Endodermal cell (in vitro differentiated cells): ENCODE data around the gene CNPY4. TPM values are rescaled to one million over a fixed set of nuclear protein-coding genes. Genes with fewer than 3 reads are reported as not detected.
"Not testable (repeated sequence)": the region's sequence is repeated elsewhere in the genome, so short reads cannot be mapped to it uniquely, and the experiment has no call there.

Experiments
- DNase-seq: peaks from one replicate; pipeline ENCODE4 v3.0.0-alpha.2; 2017
- H3K27ac ChIP-seq: 2 replicates; pipeline ENCODE4 v1.5.1; 2013; ENCODE audit warnings: mild to moderate bottlenecking, low read depth, low read length, moderate library complexity
- H3K27me3 ChIP-seq: 2 replicates; pipeline ENCODE4 v1.6.1; 2013; ENCODE audit warnings: mild to moderate bottlenecking, low read length, moderate library complexity; ENCODE audit not compliant: insufficient read depth, control insufficient read depth, poor library complexity, severe bottlenecking
- H3K36me3 ChIP-seq: 2 replicates; pipeline ENCODE4 v1.7.0; 2013; ENCODE audit warnings: mild to moderate bottlenecking, low read length, moderate library complexity; ENCODE audit not compliant: control insufficient read depth, insufficient read depth
- H3K4me1 ChIP-seq: one replicate; pipeline ENCODE4 v1.7.0; 2013; ENCODE audit warnings: low read length; ENCODE audit not compliant: control insufficient read depth, insufficient read depth
- H3K4me3 ChIP-seq: 2 replicates; pipeline ENCODE4 v1.5.1; 2013; ENCODE audit warnings: mild to moderate bottlenecking, low read length, moderate library complexity
- H3K9ac ChIP-seq: 2 replicates; pipeline ENCODE4 v1.6.1; 2013; ENCODE audit warnings: mild to moderate bottlenecking, low read length, moderate library complexity; ENCODE audit not compliant: poor library complexity, severe bottlenecking; ENCODE audit errors: extremely low read depth
- H3K9me3 ChIP-seq: 2 replicates; pipeline ENCODE4 v1.6.1; 2013; ENCODE audit warnings: mild to moderate bottlenecking, low read length, moderate library complexity; ENCODE audit not compliant: control insufficient read depth
- H3K27ac Mint-ChIP-seq: 2 replicates; pipeline ENCODE4 v1.8.0; 2020; ENCODE audit warnings: mixed read lengths
- H3K27me3 Mint-ChIP-seq: 2 replicates; pipeline ENCODE4 v1.8.0; 2021; ENCODE audit warnings: mild to moderate bottlenecking, mixed read lengths; ENCODE audit not compliant: insufficient read depth
- H3K36me3 Mint-ChIP-seq: 2 replicates; pipeline ENCODE4 v1.8.0; 2020; ENCODE audit warnings: low read depth, mixed read lengths
- H3K4me1 Mint-ChIP-seq: 2 replicates; pipeline ENCODE4 v1.8.0; 2020; ENCODE audit warnings: mixed read lengths
- H3K4me3 Mint-ChIP-seq: 2 replicates; pipeline ENCODE4 v1.8.0; 2020; ENCODE audit warnings: mild to moderate bottlenecking, moderate library complexity, mixed read lengths
- H3K9me3 Mint-ChIP-seq: 2 replicates; pipeline ENCODE4 v1.8.0; 2020; ENCODE audit warnings: mild to moderate bottlenecking, mixed read lengths
- WGBS, 2 experiments: methylation state at CpG; one replicate each; pipeline versions ENCODE4 v1.1.5 to v1.1.7; 2013; ENCODE audit warnings: missing lambda C conversion rate in 2 of 2, mixed read lengths in 1 of 2; ENCODE audit not compliant: insufficient coverage in 1 of 2, insufficient read length in 1 of 2; 5-methylcytosine and 5-hydroxymethylcytosine counted together
- total RNA-seq, 2 donors: library from RNA; stranded (reverse); fragmentation: NEBNext Ultra II Directional in 1 of 2; extraction: Animal tissue kit (Norgen Biotek cat#: 25700) in 1 of 2; gene quantifications; 2 replicates in 1 of 2; 3 replicates in 1 of 2; pipeline ENCODE4 v1.2.1, GENCODE V29; 2021
- TF ChIP-seq, protein P1 (sequence below): fragments of 200-600 bp; sonication (generic); conservative IDR thresholded peaks from 2 replicates; pipeline ENCODE4 v1.5.0; 2021; ENCODE audit warnings: antibody characterized with exemption, mild to moderate bottlenecking

Gene CNPY4
- total RNA-seq, 2 donors from 2014 or later: 16.2 to 19.4 TPM

DNA sequence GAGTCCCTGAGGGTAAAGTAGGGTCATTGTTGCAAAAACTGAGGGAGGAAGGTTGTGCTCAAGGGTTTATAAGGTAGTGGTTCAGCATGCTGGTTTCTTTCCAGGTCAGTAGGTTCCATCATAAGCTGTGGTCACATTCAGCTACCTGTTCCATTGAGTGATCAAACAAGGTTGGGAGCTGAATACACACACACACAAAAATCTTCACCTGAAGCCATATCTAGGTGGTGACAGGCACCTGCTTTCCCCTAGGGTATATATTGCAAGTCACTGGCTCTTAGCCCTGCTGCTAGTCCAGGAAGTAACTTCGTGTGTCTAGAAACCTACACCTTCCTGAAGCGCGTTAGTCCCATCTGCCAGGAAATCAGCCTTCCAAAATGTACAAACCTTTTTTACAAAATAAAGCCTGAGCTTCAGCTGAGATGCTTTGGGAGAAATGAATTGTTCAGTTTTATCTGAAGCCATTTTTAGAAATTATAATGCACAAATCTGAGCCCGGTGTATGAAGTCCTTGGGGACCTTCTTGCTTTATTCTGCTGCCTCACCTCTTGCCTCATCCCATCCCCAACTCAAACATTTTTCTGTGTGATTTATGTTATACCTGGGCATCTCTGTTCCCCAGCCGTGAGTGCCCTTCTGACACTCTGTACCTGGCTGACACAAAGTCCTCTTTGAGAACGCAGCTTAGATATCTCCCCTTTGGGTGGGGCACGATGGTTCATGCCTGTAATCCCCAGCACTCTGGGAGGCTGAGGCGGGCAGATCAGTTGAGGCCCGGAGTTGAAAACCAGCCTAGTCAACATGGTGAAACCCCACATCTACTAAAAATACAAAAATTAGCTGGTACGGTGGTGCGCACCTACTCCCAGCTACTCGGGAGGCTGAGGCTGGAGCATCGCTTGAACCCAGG lies 18.7 kb downstream of the CNPY4 start:
- no peak for DNase-seq
- Histone ChIP-seq H3K4me1 (no peaks in the 10 kb centered on the region), H3K27me3 (no peaks in the 10 kb centered on the region), H3K36me3 (no peaks in the 10 kb centered on the region), H3K4me3 (no peak overlapping the region), H3K9ac (no peak overlapping the region), H3K27ac (no peak overlapping the region), H3K9me3 (no peaks in the 10 kb centered on the region)
- WGBS, 2 experiments: 78 to 93% methylated on average over 3 to 13 of the region's 13 CpGs
- Mint-ChIP-seq H3K9me3 (no peaks in the 10 kb centered on the region), H3K4me3 (no peak overlapping the region), H3K27me3 (peaks cover 17% of the 10 kb centered on the region), H3K4me1 (peaks cover 3% of the 10 kb centered on the region), H3K36me3 (no peaks in the 10 kb centered on the region), H3K27ac (no peak overlapping the region)
- TF ChIP-seq, protein P1, sequence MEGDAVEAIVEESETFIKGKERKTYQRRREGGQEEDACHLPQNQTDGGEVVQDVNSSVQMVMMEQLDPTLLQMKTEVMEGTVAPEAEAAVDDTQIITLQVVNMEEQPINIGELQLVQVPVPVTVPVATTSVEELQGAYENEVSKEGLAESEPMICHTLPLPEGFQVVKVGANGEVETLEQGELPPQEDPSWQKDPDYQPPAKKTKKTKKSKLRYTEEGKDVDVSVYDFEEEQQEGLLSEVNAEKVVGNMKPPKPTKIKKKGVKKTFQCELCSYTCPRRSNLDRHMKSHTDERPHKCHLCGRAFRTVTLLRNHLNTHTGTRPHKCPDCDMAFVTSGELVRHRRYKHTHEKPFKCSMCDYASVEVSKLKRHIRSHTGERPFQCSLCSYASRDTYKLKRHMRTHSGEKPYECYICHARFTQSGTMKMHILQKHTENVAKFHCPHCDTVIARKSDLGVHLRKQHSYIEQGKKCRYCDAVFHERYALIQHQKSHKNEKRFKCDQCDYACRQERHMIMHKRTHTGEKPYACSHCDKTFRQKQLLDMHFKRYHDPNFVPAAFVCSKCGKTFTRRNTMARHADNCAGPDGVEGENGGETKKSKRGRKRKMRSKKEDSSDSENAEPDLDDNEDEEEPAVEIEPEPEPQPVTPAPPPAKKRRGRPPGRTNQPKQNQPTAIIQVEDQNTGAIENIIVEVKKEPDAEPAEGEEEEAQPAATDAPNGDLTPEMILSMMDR: no peak

DNA sequence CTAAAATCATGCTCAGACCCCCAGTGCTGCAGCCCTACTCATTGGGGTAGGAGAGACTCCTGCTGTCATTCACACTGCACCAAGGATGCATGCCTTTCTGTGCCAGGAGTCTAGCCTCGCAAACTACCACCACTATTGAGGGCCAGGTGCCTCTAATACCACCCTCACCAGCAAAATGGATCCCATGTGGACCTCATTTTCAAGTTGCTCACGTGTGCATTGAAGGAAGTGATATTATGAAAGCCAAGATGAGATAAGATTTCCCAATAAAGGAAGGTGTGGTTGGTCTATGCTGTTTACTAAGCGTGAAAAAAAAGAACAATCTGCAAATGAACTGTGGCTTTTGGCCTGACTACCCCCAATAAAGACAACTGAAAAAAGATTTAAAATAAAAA lies 22.1 kb downstream of the CNPY4 start:
- Mint-ChIP-seq H3K36me3 (peaks cover 3% of the 10 kb centered on the region), H3K9me3 (peaks cover 16% of the 10 kb centered on the region), H3K27me3 (peaks cover 7% of the 10 kb centered on the region), H3K27ac (no peak overlapping the region), H3K4me1 (peaks cover 3% of the 10 kb centered on the region), H3K4me3 (no peak overlapping the region)
- Histone ChIP-seq H3K36me3 (no peaks in the 10 kb centered on the region), H3K27me3 (no peaks in the 10 kb centered on the region), H3K27ac (no peak overlapping the region), H3K4me3 (no peak overlapping the region), H3K9me3 (no peaks in the 10 kb centered on the region), H3K4me1 (no peaks in the 10 kb centered on the region), H3K9ac (no peak overlapping the region)
- DNase-seq: no peak
- TF ChIP-seq, protein P1: no peak
- 92 to 100% methylated on average over 2 to 3 of the region's 3 CpGs for WGBS, 2 experiments

DNA sequence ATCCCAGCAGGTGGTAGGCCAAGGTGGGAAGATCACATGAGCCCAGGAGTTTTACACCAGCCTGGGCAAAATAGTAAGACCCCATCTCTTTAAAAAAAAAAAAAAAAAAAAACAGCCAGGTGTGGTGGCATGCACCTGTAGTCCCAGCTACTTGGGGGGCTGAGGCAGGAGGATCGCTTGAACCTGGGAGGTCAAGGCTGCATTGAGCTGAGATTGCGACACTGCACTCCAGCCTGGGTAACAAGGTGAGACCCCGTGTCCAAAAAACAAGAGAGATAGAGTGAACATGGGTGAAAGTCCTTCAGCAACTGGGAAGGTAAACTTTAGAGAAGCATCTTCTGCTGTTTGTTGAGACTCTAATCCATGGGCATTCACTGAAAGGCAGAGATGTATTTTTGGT lies 23.0 kb downstream of the CNPY4 start:
- Histone ChIP-seq H3K27me3 (no peaks in the 10 kb centered on the region), H3K9ac (no peak overlapping the region), H3K27ac (no peak overlapping the region), H3K36me3 (no peaks in the 10 kb centered on the region), H3K4me3 (no peak overlapping the region), H3K4me1 (no peaks in the 10 kb centered on the region), H3K9me3 (no peaks in the 10 kb centered on the region)
- TF ChIP-seq, protein P1: no peak
- peaks cover 3% of the 10 kb centered on the region for H3K4me1 Mint-ChIP-seq
- DNase-seq: no peak
- H3K9me3 Mint-ChIP-seq: peaks cover 16% of the 10 kb centered on the region
- no peak overlapping the region for H3K4me3 Mint-ChIP-seq
- WGBS, 2 experiments: 81 to 92% methylated on average over 3 of the region's 3 CpGs
- peaks cover 3% of the 10 kb centered on the region for H3K36me3 Mint-ChIP-seq
- H3K27me3 Mint-ChIP-seq: peaks cover 7% of the 10 kb centered on the region
- H3K27ac Mint-ChIP-seq: no peak overlapping the region

DNA sequence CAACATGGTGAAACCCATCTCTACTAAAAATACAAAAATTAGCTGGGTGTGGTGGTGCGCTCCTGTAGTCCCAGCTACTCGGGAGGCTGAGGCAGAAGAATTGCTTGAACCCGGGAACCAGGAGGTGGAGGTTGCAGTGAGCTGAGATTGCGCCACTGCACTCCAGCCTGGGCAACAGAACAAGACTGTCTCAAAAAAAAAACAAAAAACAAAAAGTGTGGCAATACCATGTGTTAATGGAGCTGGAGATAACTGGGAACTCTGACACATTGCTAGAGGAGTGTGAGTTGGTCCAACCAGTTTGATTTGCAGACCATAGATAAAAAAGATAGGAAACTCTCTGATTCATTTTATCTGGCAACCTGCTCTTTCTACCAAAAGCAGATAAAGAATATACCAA lies 26.9 kb downstream of the CNPY4 start:
- not testable (repeated sequence) for H3K36me3 Mint-ChIP-seq, H3K27ac Mint-ChIP-seq, H3K4me1 ChIP-seq

More for the DNA sequence above, 26.9 kb downstream of the CNPY4 start:
- Mint-ChIP-seq H3K4me1 (peaks cover 13% of the 10 kb centered on the region), H3K9me3 (peaks cover 16% of the 10 kb centered on the region)
- 67 to 93% methylated on average over 1 to 4 of the region's 4 CpGs for WGBS, 2 experiments
- not testable (repeated sequence) for H3K9ac ChIP-seq, H3K9me3 ChIP-seq, DNase-seq, H3K4me3 Mint-ChIP-seq, H3K4me3 ChIP-seq, H3K27ac ChIP-seq, H3K27me3 Mint-ChIP-seq, H3K36me3 ChIP-seq, H3K27me3 ChIP-seq
